CD8-positive, alpha-beta memory T cell (primary cell): ENCODE data around the gene PFDN1. TPM values are rescaled to one million over a fixed set of nuclear protein-coding genes. Genes with fewer than 3 reads are reported as not detected.

Source experiments
- CTCF ChIA-PET: fragments of 350-600 bp; sonication (Branson Sonifier 250); formaldehyde crosslinking; loops from one replicate; lab custom pipeline; 2021; ENCODE audit warnings: antibody characterized with exemption; lab: Charles Lee
- POLR2A ChIA-PET: fragments of 350-600 bp; sonication (Branson Sonifier 250); formaldehyde crosslinking; loops from one replicate; lab custom pipeline; 2021; ENCODE audit warnings: antibody characterized with exemption; lab: Charles Lee
- DNase-seq, 5 donors: peaks; one replicate each; pipeline versions ENCODE4 v3.0.0 to v3.0.0-alpha.2; 2020 to 2022; ENCODE audit warnings: mixed read lengths in 1 of 5
- H3K27ac ChIP-seq: one replicate; pipeline ENCODE4 v1.7.0; 2013; ENCODE audit warnings: low read depth, mild to moderate bottlenecking, low read length, moderate library complexity
- H3K27me3 ChIP-seq: 2 replicates; pipeline ENCODE4 v1.7.0; 2013; ENCODE audit warnings: low read length, mild to moderate bottlenecking; ENCODE audit not compliant: insufficient read depth, poor library complexity, severe bottlenecking
- H3K36me3 ChIP-seq: 2 replicates; pipeline ENCODE4 v1.7.0; 2013; ENCODE audit warnings: mild to moderate bottlenecking, low read length, moderate library complexity; ENCODE audit not compliant: insufficient read depth
- H3K4me1 ChIP-seq: 2 replicates; pipeline ENCODE4 v1.7.0; 2013; ENCODE audit warnings: mild to moderate bottlenecking, low read length, moderate library complexity; ENCODE audit not compliant: insufficient read depth
- H3K4me3 ChIP-seq: 2 replicates; pipeline ENCODE4 v1.7.0; 2013; ENCODE audit warnings: mild to moderate bottlenecking, low read length
- H3K9me3 ChIP-seq: 2 replicates; pipeline ENCODE4 v1.7.0; 2013; ENCODE audit warnings: mild to moderate bottlenecking, low read length
- H3K27ac Mint-ChIP-seq, 8 donors: one replicate each; pipeline ENCODE4 v1.8.0; 2020 to 2021; ENCODE audit warnings: mixed read lengths in 8 of 8, mild to moderate bottlenecking in 6 of 8, inconsistent platforms in 3 of 8, moderate library complexity in 3 of 8
- H3K27me3 Mint-ChIP-seq, 2 donors: one replicate each; pipeline ENCODE4 v1.8.0; 2020 to 2021; ENCODE audit warnings: mixed read lengths in 2 of 2, mild to moderate bottlenecking in 1 of 2, moderate library complexity in 1 of 2
- H3K36me3 Mint-ChIP-seq, 3 donors: one replicate each; pipeline ENCODE4 v1.8.0; 2020 to 2021; ENCODE audit warnings: mixed read lengths in 3 of 3, inconsistent platforms in 1 of 3, mild to moderate bottlenecking in 1 of 3
- H3K4me1 Mint-ChIP-seq, 3 donors: one replicate each; pipeline ENCODE4 v1.8.0; 2020 to 2021; ENCODE audit warnings: mixed read lengths in 3 of 3, inconsistent platforms in 1 of 3, mild to moderate bottlenecking in 1 of 3
- H3K4me3 Mint-ChIP-seq, 7 donors: one replicate each; pipeline ENCODE4 v1.8.0; 2020 to 2021; ENCODE audit warnings: mixed read lengths in 7 of 7, mild to moderate bottlenecking in 6 of 7, moderate library complexity in 4 of 7, inconsistent platforms in 2 of 7
- H3K9me3 Mint-ChIP-seq, 5 donors: one replicate each; pipeline ENCODE4 v1.8.0; 2020 to 2022; ENCODE audit warnings: mixed read lengths in 5 of 5, mild to moderate bottlenecking in 3 of 5, moderate library complexity in 2 of 5, inconsistent platforms in 1 of 5
- polyA plus RNA-seq: library from polyadenylated mRNA; unstranded; fragments of 300-500 nt; fragmentation: Illumina TruSeq; gene quantifications from one replicate; pipeline ENCODE4 v1.2.3, GENCODE V29; 2021
- total RNA-seq, 2 experiments: library from RNA; stranded (reverse); gene quantifications; one replicate each; pipeline ENCODE4 v1.2.3, GENCODE V29; 2021

Gene PFDN1
- total and polyA plus RNA-seq, 3 experiments from 2014 or later = 71.2 to 115 (median 73.2) TPM

GRCh38 chr5:140339636-140340035 is 36.7 kb upstream of the PFDN1 start:
- CTCF ChIA-PET = interaction anchor here (3.1 kb wide), 1 partner anchor 12 kb away, joined by 9 read pairs; no protein-coding TSS in a partner anchor
- Mint-ChIP-seq H3K9me3 (no peaks in the 10 kb centered on the region), H3K36me3 (no peaks in the 10 kb centered on the region), H3K27ac (peak overlapping the region in 1 of 8 donors; percentile 55), H3K27me3 (peaks cover 0 to 3% of the 10 kb centered on the region in 2 donors), H3K4me3 (no peak overlapping the region), H3K4me1 (peaks cover 16 to 20% (median 18%) of the 10 kb centered on the region in 3 donors)
- H3K27me3 ChIP-seq = no peaks in the 10 kb centered on the region
- no peaks in the 10 kb centered on the region for H3K36me3 ChIP-seq
- H3K27ac ChIP-seq = no peak overlapping the region
- H3K4me3 ChIP-seq = no peak overlapping the region
- H3K9me3 ChIP-seq = no peaks in the 10 kb centered on the region
- POLR2A ChIA-PET = no interaction called here
- no peak for DNase-seq
- H3K4me1 ChIP-seq = peaks cover 25% of the 10 kb centered on the region

GRCh38 chr5:140338908-140339307 is 36.0 kb upstream of the PFDN1 start:
- H3K27me3 Mint-ChIP-seq = peaks cover 0 to under 1% of the 10 kb centered on the region in 2 donors
- Histone ChIP-seq H3K36me3 (no peaks in the 10 kb centered on the region), H3K27ac (no peak overlapping the region), H3K4me3 (no peak overlapping the region), H3K9me3 (no peaks in the 10 kb centered on the region), H3K27me3 (no peaks in the 10 kb centered on the region), H3K4me1 (peaks cover 25% of the 10 kb centered on the region)
- H3K36me3 Mint-ChIP-seq = no peaks in the 10 kb centered on the region
- DNase-seq = no peak
- ChIA-PET CTCF (interaction anchor here (2.1 to 3.1 kb wide), 2 partner anchors 8 to 13 kb away, joined by 6 to 9 read pairs; partner anchors contain the start of gene HBEGF), POLR2A (no interaction called here)
- no peak overlapping the region for H3K4me3 Mint-ChIP-seq
- H3K4me1 Mint-ChIP-seq = peaks cover 13 to 18% (median 15%) of the 10 kb centered on the region in 3 donors
- no peaks in the 10 kb centered on the region for H3K9me3 Mint-ChIP-seq
- peak overlapping the region in 1 of 8 donors; percentile 29 for H3K27ac Mint-ChIP-seq

GRCh38 chr5:140338336-140338735 is 35.4 kb upstream of the PFDN1 start:
- Mint-ChIP-seq H3K27ac (no peak overlapping the region), H3K27me3 (peaks cover 0 to 2% of the 10 kb centered on the region in 2 donors), H3K4me1 (peaks cover 13 to 16% (median 15%) of the 10 kb centered on the region in 3 donors), H3K36me3 (no peaks in the 10 kb centered on the region), H3K4me3 (no peak overlapping the region), H3K9me3 (no peaks in the 10 kb centered on the region)
- no peak for DNase-seq
- H3K27ac ChIP-seq = no peak overlapping the region
- ChIA-PET CTCF (interaction anchor here (1.2 to 3.1 kb wide), 3 partner anchors 8 to 94 kb away, joined by 3 to 9 read pairs (median 6); partner anchors contain the start of gene HBEGF), POLR2A (no interaction called here)
- H3K4me1 ChIP-seq = peaks cover 20% of the 10 kb centered on the region
- no peaks in the 10 kb centered on the region for H3K27me3 ChIP-seq
- H3K9me3 ChIP-seq = no peaks in the 10 kb centered on the region
- H3K36me3 ChIP-seq = no peaks in the 10 kb centered on the region
- no peak overlapping the region for H3K4me3 ChIP-seq

- Mint-ChIP-seq H3K36me3 (no peaks in the 10 kb centered on the region), H3K9me3 (no peaks in the 10 kb centered on the region), H3K27me3 (peaks cover 0 to 2% of the 10 kb centered on the region in 2 donors), H3K4me3 (no peak overlapping the region), H3K27ac (no peak overlapping the region), H3K4me1 (peaks cover 11 to 12% (median 11%) of the 10 kb centered on the region in 3 donors)
- ChIA-PET POLR2A (no interaction called here), CTCF (interaction anchor here (1.2 to 3.1 kb wide), 3 partner anchors 9 to 94 kb away, joined by 3 to 9 read pairs (median 6); partner anchors contain the start of gene HBEGF)
- no peaks in the 10 kb centered on the region for H3K27me3 ChIP-seq
- H3K4me1 ChIP-seq = peaks cover 16% of the 10 kb centered on the region
- DNase-seq = no peak
- no peaks in the 10 kb centered on the region for H3K9me3 ChIP-seq
- no peak overlapping the region for H3K27ac ChIP-seq
- H3K36me3 ChIP-seq = no peaks in the 10 kb centered on the region
- H3K4me3 ChIP-seq = no peak overlapping the region
These were observed 35.0 kb upstream of the PFDN1 start for GRCh38 chr5:140337880-140338279.

GRCh38 chr5:140336388-140336787 is 33.5 kb upstream of the PFDN1 start:
- DNase-seq = no peak
- Histone ChIP-seq H3K4me1 (peaks cover under 1% of the 10 kb centered on the region), H3K27ac (no peak overlapping the region), H3K36me3 (no peaks in the 10 kb centered on the region), H3K9me3 (no peaks in the 10 kb centered on the region), H3K27me3 (no peaks in the 10 kb centered on the region), H3K4me3 (no peak overlapping the region)
- no peak overlapping the region for H3K4me3 Mint-ChIP-seq
- no peak overlapping the region for H3K27ac Mint-ChIP-seq
- ChIA-PET POLR2A (no interaction called here), CTCF (interaction anchor here (1.0 to 3.1 kb wide), 3 partner anchors 15 to 96 kb away, joined by 4 to 9 read pairs (median 6); no protein-coding TSS in a partner anchor)
- H3K27me3 Mint-ChIP-seq = peaks cover 0 to 4% of the 10 kb centered on the region in 2 donors
- H3K4me1 Mint-ChIP-seq = no peaks in the 10 kb centered on the region
- no peaks in the 10 kb centered on the region for H3K36me3 Mint-ChIP-seq
- H3K9me3 Mint-ChIP-seq = no peaks in the 10 kb centered on the region

GRCh38 chr5:140331638-140332037 is 28.7 kb upstream of the PFDN1 start:
- Histone ChIP-seq H3K36me3 (no peaks in the 10 kb centered on the region), H3K4me1 (no peaks in the 10 kb centered on the region), H3K27ac (no peak overlapping the region), H3K4me3 (no peak overlapping the region), H3K9me3 (no peaks in the 10 kb centered on the region), H3K27me3 (no peaks in the 10 kb centered on the region)
- Mint-ChIP-seq H3K27ac (no peak overlapping the region), H3K4me3 (no peak overlapping the region), H3K9me3 (no peaks in the 10 kb centered on the region), H3K4me1 (no peaks in the 10 kb centered on the region), H3K27me3 (peaks cover 4 to 13% of the 10 kb centered on the region in 2 donors), H3K36me3 (no peaks in the 10 kb centered on the region)
- no peak for DNase-seq
- POLR2A ChIA-PET = no interaction called here
- CTCF ChIA-PET = no interaction called here

- CTCF ChIA-PET = interaction anchor here (0.7 to 1.0 kb wide), 3 partner anchors 9 to 1300 kb away, joined by 3 to 4 read pairs (median 3); no protein-coding TSS in a partner anchor
These were observed 27.0 kb upstream of the PFDN1 start for GRCh38 chr5:140329739-140330481.

More at GRCh38 chr5:140329739-140330481, 27.0 kb upstream of the PFDN1 start:
- Histone ChIP-seq H3K36me3 (no peaks in the 10 kb centered on the region), H3K27ac (no peak overlapping the region), H3K4me3 (no peak overlapping the region), H3K27me3 (no peaks in the 10 kb centered on the region), H3K4me1 (no peaks in the 10 kb centered on the region), H3K9me3 (no peaks in the 10 kb centered on the region)
- Mint-ChIP-seq H3K4me3 (no peak overlapping the region), H3K9me3 (no peaks in the 10 kb centered on the region), H3K4me1 (no peaks in the 10 kb centered on the region), H3K27me3 (peaks cover 4 to 13% of the 10 kb centered on the region in 2 donors), H3K27ac (no peak overlapping the region), H3K36me3 (no peaks in the 10 kb centered on the region)
- DNase-seq = no peak
- POLR2A ChIA-PET = no interaction called here
